Right cardiac atrium (tissue), 5 donors: Measurements from ENCODE around the gene SELENON. TPM values are rescaled to one million over a fixed set of nuclear protein-coding genes. Genes with fewer than 3 reads are reported as not detected.

Source experiments
- ATAC-seq, 2 donors: fragments of 200-7000 bp; cut with Tn5 transposase; one replicate each; pipeline versions ENCODE4 v1.8.0 to v1.9.1; 2020; ENCODE audit warnings: moderate library complexity in 2 of 2, mild to moderate bottlenecking in 1 of 2
- DNase-seq, 3 donors: peaks; one replicate each; pipeline ENCODE4 v3.0.0-alpha.2; 2020
- H3K27ac ChIP-seq: one replicate; pipeline ENCODE4 v1.5.1; 2013; ENCODE audit warnings: mild to moderate bottlenecking, low read length, control low read depth, moderate library complexity
- H3K27me3 ChIP-seq: one replicate; pipeline ENCODE4 v1.6.1; 2013; ENCODE audit not compliant: control insufficient read depth, insufficient read depth
- H3K4me1 ChIP-seq: one replicate; pipeline ENCODE4 v1.6.1; 2013; ENCODE audit warnings: low read length; ENCODE audit not compliant: control insufficient read depth, insufficient read depth
- H3K4me3 ChIP-seq: one replicate; pipeline ENCODE4 v1.5.1; 2013; ENCODE audit warnings: low read length, control low read depth
- H3K9me3 ChIP-seq: one replicate; pipeline ENCODE4 v1.6.1; 2013; ENCODE audit warnings: low read length; ENCODE audit not compliant: control insufficient read depth
- WGBS: extraction: QIAGEN DNeasy Blood & Tissue Kit; methylation state at CpG from one replicate; pipeline ENCODE4 v1.1.7; 2013; 5-methylcytosine and 5-hydroxymethylcytosine counted together
- intact Hi-C, 4 donors: fragments of 100-400 bp; cut with DNase I; formaldehyde crosslinking; loops; one replicate each; pipeline versions ENCODE4 v1.11.0 to v1.14.0; 2022 to 2023
- polyA plus RNA-seq: library from polyadenylated mRNA; stranded (reverse); fragments of 200-250 nt; gene quantifications from one replicate; pipeline ENCODE4 v1.2.3, GENCODE V29; 2013
- total RNA-seq, 4 donors: library from RNA; stranded (reverse); fragmentation: NEBNext Ultra II Directional; extraction: Animal tissue kit (Norgen Biotek cat#: 25700); gene quantifications; one replicate each; pipeline ENCODE4 v1.2.1, GENCODE V29; 2021
- donor health status: healthy with polysubstance abuse.
- donor health status: DM: no; HTN: yes; CAD: no.
- donor health status: DM: no; HTN: no; CAD: no.
- donor health status: DM: no; HTN: yes; CAD: no; lungs with severe emphysema.
- donor health status: DM: yes; HTN: yes; CAD: no.

SELENON gene
- total and polyA plus RNA-seq, 5 donors = 26.4 to 48.2 (median 37.8) TPM

DNA sequence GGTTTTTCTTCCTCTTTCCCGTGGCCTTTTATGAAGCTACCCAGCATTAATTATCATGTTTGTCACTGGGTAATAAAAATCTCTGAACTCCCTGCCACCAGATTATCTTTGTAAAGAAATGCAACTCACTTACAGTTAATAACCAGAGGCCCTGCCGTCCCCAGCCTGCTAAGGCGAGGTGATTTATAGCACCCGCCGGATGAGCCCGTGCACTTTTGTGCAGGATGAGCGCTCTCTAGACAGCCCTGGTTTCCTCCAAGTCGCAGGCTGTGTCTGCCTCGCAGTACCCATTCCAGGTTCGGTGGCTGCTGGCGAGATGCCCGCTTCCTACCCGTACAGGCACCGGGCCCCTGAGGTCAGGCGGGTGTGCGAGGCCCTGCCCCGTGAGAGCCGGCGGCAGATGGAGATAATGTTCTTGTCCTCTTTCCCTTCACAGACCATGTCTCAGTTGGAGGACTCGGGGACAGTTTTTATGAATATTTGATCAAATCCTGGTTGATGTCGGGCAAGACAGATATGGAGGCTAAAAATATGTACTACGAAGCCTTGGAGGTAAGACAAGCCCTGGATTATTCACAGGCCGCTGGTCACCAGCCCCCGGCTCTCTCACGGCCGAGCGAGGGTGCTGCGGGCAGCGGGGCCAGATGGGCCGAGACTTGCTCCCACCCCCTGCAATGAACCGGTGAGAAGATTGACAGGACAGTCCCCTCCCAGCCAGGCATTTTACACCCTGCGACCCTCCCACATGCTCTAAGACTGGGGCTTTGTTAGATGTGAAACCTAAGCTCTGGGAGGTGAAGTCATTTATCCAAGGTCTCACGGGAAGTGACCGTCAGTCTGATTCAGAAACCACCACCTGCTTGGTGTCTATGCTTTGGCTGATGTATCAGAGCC, 28.5 kb upstream of the SELENON start:
- 47% methylated on average over 34 of the region's 34 CpGs for WGBS
- peak; percentile 37 to 81 (median 80) for DNase-seq
- H3K9me3 ChIP-seq = no peaks in the 10 kb centered on the region
- H3K4me3 ChIP-seq = no peak overlapping the region
- H3K27me3 ChIP-seq = no peaks in the 10 kb centered on the region
- no peak overlapping the region for H3K27ac ChIP-seq
- intact Hi-C loops = no loop called here
- ATAC-seq = peak; percentile 14 to 30
- peaks cover 6% of the 10 kb centered on the region for H3K4me1 ChIP-seq

DNA sequence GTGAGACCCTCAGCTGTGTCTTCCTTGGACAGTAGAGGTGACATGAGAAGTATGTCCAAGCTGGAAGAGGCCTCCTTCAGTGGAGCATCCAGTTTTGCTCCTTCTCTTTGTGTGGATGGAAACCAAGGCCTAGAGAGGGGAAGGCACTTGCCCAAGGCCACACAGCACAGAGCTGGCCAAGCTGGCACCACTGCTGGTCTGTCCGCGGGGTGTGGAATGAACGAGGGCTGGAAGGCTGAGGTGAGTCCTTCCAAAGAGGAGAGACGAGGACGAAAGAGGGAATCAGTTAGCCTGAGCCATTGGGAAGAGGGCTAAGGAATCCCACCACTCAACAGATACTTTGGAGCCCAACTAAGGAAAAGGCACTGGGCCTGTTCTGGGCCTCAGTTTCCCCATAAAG, 27.8 kb upstream of the SELENON start:
- no peak for DNase-seq
- Histone ChIP-seq H3K4me3 (no peak overlapping the region), H3K27me3 (no peaks in the 10 kb centered on the region), H3K4me1 (peaks cover 6% of the 10 kb centered on the region), H3K27ac (no peak overlapping the region), H3K9me3 (no peaks in the 10 kb centered on the region)
- WGBS = 98% methylated on average over 5 of the region's 5 CpGs
- ATAC-seq = no peak
- intact Hi-C loops = no loop called here

GRCh38 chr1:25772692-25773245, 27.2 kb upstream of the SELENON start:
- no peaks in the 10 kb centered on the region for H3K27me3 ChIP-seq
- intact Hi-C loops = no loop called here
- 91% methylated on average over 5 of the region's 5 CpGs for WGBS
- ATAC-seq (no peak), DNase-seq (no peak)
- H3K4me3 ChIP-seq = no peak overlapping the region
- no peaks in the 10 kb centered on the region for H3K9me3 ChIP-seq
- no peak overlapping the region for H3K27ac ChIP-seq
- H3K4me1 ChIP-seq = peaks cover 6% of the 10 kb centered on the region

- Histone ChIP-seq H3K27me3 (no peaks in the 10 kb centered on the region), H3K4me3 (no peak overlapping the region), H3K9me3 (no peaks in the 10 kb centered on the region), H3K4me1 (peaks cover 6% of the 10 kb centered on the region), H3K27ac (no peak overlapping the region)
- no peak for DNase-seq
- intact Hi-C loops = no loop called here
- WGBS = 92% methylated on average over 4 of the region's 4 CpGs
- no peak for ATAC-seq
These were observed 26.4 kb upstream of the SELENON start for GRCh38 chr1:25773441-25774125.

DNA sequence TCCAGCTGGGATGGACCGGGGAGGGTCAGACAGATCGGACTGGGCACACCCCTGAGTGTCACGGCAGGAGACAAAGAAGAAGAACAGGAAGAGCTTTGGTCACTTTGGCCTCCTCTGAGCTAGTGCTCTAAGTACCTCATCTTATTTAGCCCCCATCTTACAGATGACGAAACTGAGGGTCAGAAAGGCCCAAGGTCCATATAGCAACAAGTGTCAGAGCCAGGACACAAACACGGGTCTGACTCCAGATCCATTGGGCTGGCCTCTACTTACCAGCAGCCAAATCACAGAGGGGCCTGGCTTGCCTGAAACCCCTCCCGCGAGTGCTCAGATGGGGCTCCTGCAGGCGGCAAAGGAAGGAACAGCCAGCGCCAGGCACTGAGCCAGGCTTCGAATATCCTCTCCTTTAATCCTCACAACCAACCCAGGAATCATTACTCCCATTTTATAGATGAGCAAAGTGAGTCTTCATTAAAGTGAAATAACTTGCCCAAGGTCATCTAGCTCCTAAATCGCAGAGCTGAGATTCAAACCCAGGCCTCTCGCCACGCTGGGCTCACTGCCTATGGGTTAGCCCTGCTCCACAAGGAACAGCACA, 25.7 kb upstream of the SELENON start:
- Histone ChIP-seq H3K4me3 (no peak overlapping the region), H3K27me3 (no peaks in the 10 kb centered on the region), H3K9me3 (no peaks in the 10 kb centered on the region), H3K27ac (no peak overlapping the region), H3K4me1 (peaks cover 6% of the 10 kb centered on the region)
- DNase-seq (no peak), ATAC-seq (no peak)
- 83% methylated on average over 13 of the region's 13 CpGs for WGBS
- intact Hi-C loops = no loop called here

GRCh38 chr1:25774921-25775771, 24.8 kb upstream of the SELENON start:
- no peak for DNase-seq
- peaks cover 6% of the 10 kb centered on the region for H3K4me1 ChIP-seq
- no peak for ATAC-seq
- WGBS = 61% methylated on average over 16 of the region's 16 CpGs
- no peak overlapping the region for H3K4me3 ChIP-seq
- intact Hi-C loops = no loop called here
- H3K9me3 ChIP-seq = no peaks in the 10 kb centered on the region
- no peaks in the 10 kb centered on the region for H3K27me3 ChIP-seq
- no peak overlapping the region for H3K27ac ChIP-seq

DNA sequence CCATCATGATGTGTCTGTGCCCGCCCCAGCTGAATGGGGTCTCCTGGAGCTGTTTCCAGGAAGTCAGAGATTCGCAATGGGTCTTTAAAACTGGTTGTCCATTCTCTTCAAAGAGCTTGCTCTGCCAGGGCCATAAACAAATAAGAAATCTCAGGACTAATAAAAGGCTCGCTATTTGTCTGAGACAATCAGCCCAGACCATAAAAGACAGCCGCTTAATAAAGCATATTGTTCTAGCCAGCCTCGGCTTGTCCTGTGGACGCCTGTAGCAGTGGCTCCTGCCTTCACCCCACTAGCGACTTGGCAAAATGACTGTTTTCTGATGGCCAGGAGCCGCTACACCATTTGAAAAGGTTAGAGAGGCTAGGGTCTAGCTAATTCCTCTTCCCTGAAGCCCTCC, 20.6 kb upstream of the SELENON start:
- intact Hi-C loops = no loop called here
- no peak overlapping the region for H3K27ac ChIP-seq
- no peak overlapping the region for H3K4me3 ChIP-seq
- 96% methylated on average over 8 of the region's 8 CpGs for WGBS
- H3K27me3 ChIP-seq = no peaks in the 10 kb centered on the region
- DNase-seq (peak in 1 of 3 donors; percentile 0), ATAC-seq (no peak)
- H3K9me3 ChIP-seq = no peaks in the 10 kb centered on the region
- no peaks in the 10 kb centered on the region for H3K4me1 ChIP-seq

DNA sequence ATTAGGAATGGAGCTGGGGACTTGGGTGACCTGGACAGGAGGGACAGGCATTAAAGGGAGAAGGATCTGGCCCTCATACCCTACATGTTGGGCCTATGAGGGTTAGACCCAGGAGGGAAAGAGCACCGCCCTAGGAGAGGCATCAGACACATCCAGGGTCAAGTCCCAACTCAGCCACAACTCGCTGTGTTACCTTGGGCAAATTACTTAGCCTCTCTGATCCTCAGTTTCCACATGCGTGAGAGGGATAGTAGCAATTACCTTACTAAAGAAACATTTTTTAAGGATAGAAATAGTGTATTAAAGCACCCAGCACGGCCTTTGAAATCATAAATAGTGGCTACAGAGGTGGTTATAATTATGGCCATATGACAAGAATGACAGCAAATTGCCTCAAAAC, 20.1 kb upstream of the SELENON start:
- Histone ChIP-seq H3K4me1 (no peaks in the 10 kb centered on the region), H3K27me3 (no peaks in the 10 kb centered on the region), H3K4me3 (no peak overlapping the region), H3K27ac (no peak overlapping the region), H3K9me3 (no peaks in the 10 kb centered on the region)
- DNase-seq (peak in 1 of 3 donors; percentile 6), ATAC-seq (no peak)
- WGBS = 98% methylated on average over 4 of the region's 4 CpGs
- intact Hi-C loops = no loop called here

DNA sequence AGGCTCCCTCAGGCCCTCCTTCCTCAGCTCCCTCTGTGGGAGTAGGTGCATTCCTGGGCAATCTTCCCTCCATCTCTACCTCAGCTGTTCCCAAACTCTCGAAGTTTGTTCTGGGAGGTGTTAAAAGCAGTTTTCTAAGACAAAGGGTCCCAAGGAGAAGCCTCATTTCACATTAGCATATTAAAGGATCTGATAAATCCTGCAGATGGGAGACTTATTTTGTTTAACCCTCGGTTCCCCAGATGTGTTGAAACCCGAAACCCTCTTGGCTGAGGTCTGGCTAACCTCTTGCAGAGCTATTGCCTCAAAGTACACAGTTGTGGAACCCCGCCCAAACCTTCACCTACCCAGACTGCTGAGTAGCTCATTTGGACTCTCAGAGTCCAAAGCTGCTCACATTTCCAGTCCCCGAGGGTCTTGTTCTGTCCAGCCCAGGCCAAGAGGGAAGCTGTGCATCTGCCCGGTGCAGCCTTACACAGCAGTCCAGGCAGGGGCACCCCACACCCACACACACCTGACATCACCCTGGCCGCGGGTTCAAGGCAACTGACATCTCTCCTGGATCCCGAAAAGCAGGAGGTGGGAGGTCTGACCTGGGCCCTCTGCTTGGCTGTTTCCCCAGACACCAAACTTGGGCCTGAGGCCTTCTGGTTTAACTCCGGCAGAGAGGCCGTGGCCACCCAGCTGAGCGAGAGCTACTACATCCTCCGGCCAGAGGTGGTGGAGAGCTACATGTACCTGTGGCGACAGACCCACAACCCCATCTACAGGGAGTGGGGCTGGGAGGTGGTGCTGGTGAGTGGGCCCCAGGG, 19.5 kb upstream of the SELENON start:
- intact Hi-C loops = no loop called here
- H3K4me3 ChIP-seq = no peak overlapping the region
- H3K27ac ChIP-seq = no peak overlapping the region
- WGBS = 87% methylated on average over 14 of the region's 14 CpGs
- H3K4me1 ChIP-seq = no peaks in the 10 kb centered on the region
- no peaks in the 10 kb centered on the region for H3K27me3 ChIP-seq
- DNase-seq = peak in 1 of 3 donors; percentile 16
- no peak for ATAC-seq
- H3K9me3 ChIP-seq = no peaks in the 10 kb centered on the region

DNA sequence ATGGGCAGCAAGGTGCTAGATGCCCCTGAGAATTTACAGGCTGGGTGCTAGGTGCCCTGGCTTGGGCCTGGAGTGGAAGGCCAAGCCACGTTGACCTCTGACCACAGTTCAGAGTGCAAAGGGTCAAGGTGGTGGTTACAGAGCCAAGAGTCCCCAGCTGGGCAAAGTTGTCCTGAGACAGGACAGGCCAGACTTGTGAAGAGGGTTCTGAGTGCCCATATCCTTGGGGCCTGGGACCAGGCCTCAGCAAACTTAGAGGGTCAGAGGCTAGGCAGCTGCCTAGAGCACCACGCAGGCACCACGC, 18.9 kb upstream of the SELENON start:
- WGBS = 89% methylated on average over 3 of the region's 3 CpGs
- Histone ChIP-seq H3K4me1 (no peaks in the 10 kb centered on the region), H3K9me3 (no peaks in the 10 kb centered on the region), H3K4me3 (no peak overlapping the region), H3K27ac (no peak overlapping the region), H3K27me3 (no peaks in the 10 kb centered on the region)
- intact Hi-C loops = no loop called here
- DNase-seq (no peak), ATAC-seq (no peak)
